ENCODE measurements around the gene CACNG7. TPM values are rescaled to one million over a fixed set of nuclear protein-coding genes. Genes with fewer than 3 reads are reported as not detected.

Gene CACNG7
- polyA plus RNA-seq, 5 donors, result 0.09 TPM; not detected in 4

DNA sequence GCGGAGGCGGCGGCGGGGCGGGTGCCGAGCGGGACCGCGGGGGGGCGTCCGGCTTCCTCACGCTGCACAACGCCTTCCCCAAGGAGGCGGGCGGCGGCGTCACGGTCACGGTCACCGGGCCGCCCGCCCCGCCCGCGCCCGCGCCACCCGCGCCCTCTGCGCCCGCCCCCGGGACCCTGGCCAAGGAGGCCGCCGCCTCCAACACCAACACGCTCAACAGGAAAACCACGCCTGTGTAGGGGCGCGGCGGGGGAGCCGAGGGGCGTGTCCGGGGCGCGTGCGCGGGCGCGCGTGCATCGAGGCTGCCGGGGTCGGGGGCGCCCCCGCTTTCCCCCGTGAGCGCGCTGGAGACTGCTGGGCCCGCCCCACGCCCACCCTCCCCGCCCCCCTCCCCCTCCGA lies 73.5 kb downstream of the CACNG7 start:
- no peak for DNase-seq

GRCh38 chr19:53983457-53984289 lies 74.6 kb downstream of the CACNG7 start:
- no peak for DNase-seq

DNA sequence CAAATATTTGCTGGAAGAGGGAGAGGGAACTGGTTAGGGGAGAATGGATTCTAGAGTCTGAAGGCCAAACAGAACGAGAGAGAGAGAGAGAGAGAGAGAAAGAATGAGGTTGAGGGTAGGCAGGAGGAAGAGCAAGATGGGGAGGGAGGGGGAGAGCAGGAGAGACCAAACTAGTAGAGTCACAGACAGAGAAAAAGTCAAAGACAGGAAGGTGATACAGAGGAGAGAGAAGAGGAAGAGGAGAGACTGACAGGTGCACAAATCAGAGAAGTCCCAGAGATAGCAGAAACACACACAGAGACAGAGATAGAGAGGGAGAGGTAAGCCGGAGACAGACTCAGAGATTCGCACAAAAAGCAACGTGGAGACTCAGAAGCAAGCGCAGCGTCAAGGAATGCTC lies 76.8 kb downstream of the CACNG7 start:
- DNase-seq, result no peak

GRCh38 chr19:53988981-53989380 lies 79.9 kb downstream of the CACNG7 start:
- no peak for DNase-seq

- no peak for DNase-seq
Measured at GRCh38 chr19:53989600-53990533, 80.8 kb downstream of the CACNG7 start.

GRCh38 chr19:53991224-53992113 lies 82.4 kb downstream of the CACNG7 start, which contains the start of gene CACNG6:
Gene CACNG6, plus strand, starts transcription at chr19:53991637. Its CDS starts 1,241 bp downstream, at chr19:53992878.
- DNase-seq, result no peak

DNA sequence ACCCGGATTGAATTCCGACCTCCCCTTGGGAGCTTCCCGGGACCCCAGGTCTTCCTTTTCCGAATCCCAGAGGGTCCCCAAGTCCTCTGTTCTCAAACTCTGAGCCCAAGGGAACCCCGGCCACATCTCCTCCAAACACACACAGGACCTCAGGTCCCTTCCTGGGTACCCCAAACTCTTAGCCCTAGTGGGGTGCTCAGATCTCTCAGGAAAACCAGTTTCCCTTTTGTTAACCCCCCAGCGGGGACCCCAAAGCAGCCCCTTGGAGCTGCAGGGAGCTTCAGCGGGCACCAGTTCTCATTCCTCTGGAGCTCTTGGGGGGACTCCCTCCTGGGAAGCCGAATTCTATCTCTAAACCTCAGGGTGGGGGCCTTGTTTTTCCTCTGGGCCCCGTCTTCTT lies 83.1 kb downstream of the CACNG7 start:
- no peak for DNase-seq

DNA sequence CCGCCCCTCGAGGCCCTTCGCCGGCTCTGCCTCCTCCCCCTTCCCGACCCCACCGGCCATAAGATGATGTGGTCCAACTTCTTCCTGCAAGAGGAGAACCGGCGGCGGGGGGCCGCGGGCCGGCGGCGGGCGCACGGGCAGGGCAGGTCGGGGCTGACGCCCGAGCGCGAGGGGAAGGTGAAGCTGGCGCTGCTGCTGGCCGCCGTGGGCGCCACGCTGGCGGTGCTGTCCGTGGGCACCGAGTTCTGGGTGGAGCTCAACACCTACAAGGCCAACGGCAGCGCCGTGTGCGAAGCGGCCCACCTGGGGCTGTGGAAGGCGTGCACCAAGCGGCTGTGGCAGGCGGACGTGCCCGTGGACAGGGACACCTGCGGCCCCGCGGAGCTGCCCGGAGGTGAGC lies 83.7 kb downstream of the CACNG7 start:
- DNase-seq, result no peak

DNA sequence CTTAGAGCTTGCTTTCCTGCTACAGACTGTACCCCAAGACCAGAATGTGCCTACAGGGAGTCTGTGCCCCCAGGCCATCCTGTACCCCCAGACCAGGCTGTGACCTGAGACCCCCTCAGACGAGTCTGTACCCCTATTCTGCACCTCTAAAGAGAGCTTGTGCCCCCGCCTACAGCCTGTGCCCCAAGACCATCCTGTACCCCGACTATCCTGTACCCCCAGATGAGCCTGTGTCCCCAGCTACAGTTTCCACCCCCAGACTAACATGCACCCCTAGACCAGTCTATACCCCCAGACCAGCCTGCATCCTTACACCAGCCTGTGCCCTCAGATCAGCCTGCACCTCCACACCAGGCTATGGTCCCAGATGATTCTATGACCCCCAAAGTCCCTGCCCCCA lies 84.4 kb downstream of the CACNG7 start:
- DNase-seq, result no peak

Other genes with a start within 250 kb of the CACNG7 start
- under 1 TPM; 0.38 to 0.51 (median 0.41) TPM for gene NLRP12, start 85.0 kb upstream of the CACNG7 start, polyA plus RNA-seq (ENCODE audit: insufficient read depth in 1 of 5, insufficient read length in 5 of 5, low replicate concordance in 1 of 5)
- 100 to 1,000 TPM in 1 of 5 donors, 10 to 100 TPM in 4; 56.6 to 117 (median 71.2) TPM for gene MYADM, start 41.4 kb upstream of the CACNG7 start, polyA plus RNA-seq (ENCODE audit: insufficient read depth in 1 of 5, insufficient read length in 5 of 5, low replicate concordance in 1 of 5)
- under 1 TPM in 4 of 5 donors, not detected in 1; 0.19 to 0.46 (median 0.42) TPM for gene PRKCG, start 27.1 kb upstream of the CACNG7 start, polyA plus RNA-seq (ENCODE audit: insufficient read depth in 1 of 5, insufficient read length in 5 of 5, low replicate concordance in 1 of 5)
- gene CACNG8, start 53.7 kb downstream of the CACNG7 start, polyA plus RNA-seq (ENCODE audit: insufficient read depth in 1 of 5, insufficient read length in 5 of 5, low replicate concordance in 1 of 5), result under 1 TPM; 0.07 to 0.13 (median 0.10) TPM
- 1 to 10 TPM in 3 of 5 donors, under 1 TPM in 2; 0.21 to 2.6 (median 1.0) TPM for gene CACNG6, start 82.4 kb downstream of the CACNG7 start, polyA plus RNA-seq (ENCODE audit: insufficient read depth in 1 of 5, insufficient read length in 5 of 5, low replicate concordance in 1 of 5)
- gene VSTM1, start 154.6 kb downstream of the CACNG7 start, polyA plus RNA-seq (ENCODE audit: insufficient read depth in 1 of 5, insufficient read length in 5 of 5, low replicate concordance in 1 of 5), result under 1 TPM in 3 of 5 donors, not detected in 2; 0.17 to 0.41 (median 0.30) TPM
- gene TARM1, start 172.1 kb downstream of the CACNG7 start, polyA plus RNA-seq (ENCODE audit: insufficient read depth in 1 of 5, insufficient read length in 5 of 5, low replicate concordance in 1 of 5), result under 1 TPM in 4 of 5 donors, not detected in 1; 0.15 to 0.27 (median 0.18) TPM
- gene OSCAR, start 191.5 kb downstream of the CACNG7 start, polyA plus RNA-seq (ENCODE audit: insufficient read depth in 1 of 5, insufficient read length in 5 of 5, low replicate concordance in 1 of 5), result under 1 TPM; 0.38 to 0.73 (median 0.56) TPM
- 100 to 1,000 TPM in 1 of 5 donors, 10 to 100 TPM in 4; 65.2 to 157 (median 85.5) TPM for gene NDUFA3, start 193.6 kb downstream of the CACNG7 start, polyA plus RNA-seq (ENCODE audit: insufficient read depth in 1 of 5, insufficient read length in 5 of 5, low replicate concordance in 1 of 5)
- gene TFPT, start 206.4 kb downstream of the CACNG7 start, polyA plus RNA-seq (ENCODE audit: insufficient read depth in 1 of 5, insufficient read length in 5 of 5, low replicate concordance in 1 of 5), result 10 to 100 TPM; 13.1 to 25.5 (median 18.1) TPM
- 10 to 100 TPM; 50.3 to 71.0 (median 60.2) TPM for gene PRPF31, start 206.5 kb downstream of the CACNG7 start, polyA plus RNA-seq (ENCODE audit: insufficient read depth in 1 of 5, insufficient read length in 5 of 5, low replicate concordance in 1 of 5)
- gene CNOT3, start 228.5 kb downstream of the CACNG7 start, polyA plus RNA-seq (ENCODE audit: insufficient read depth in 1 of 5, insufficient read length in 5 of 5, low replicate concordance in 1 of 5), result 10 to 100 TPM; 54.3 to 69.4 (median 59.5) TPM